ENCODE measurements around the gene FOXL3.
"Not testable (repeated sequence)": the region's sequence is repeated elsewhere in the genome, so short reads cannot be mapped to it uniquely, and the experiment has no call there.

The FOXL3 gene

DNA sequence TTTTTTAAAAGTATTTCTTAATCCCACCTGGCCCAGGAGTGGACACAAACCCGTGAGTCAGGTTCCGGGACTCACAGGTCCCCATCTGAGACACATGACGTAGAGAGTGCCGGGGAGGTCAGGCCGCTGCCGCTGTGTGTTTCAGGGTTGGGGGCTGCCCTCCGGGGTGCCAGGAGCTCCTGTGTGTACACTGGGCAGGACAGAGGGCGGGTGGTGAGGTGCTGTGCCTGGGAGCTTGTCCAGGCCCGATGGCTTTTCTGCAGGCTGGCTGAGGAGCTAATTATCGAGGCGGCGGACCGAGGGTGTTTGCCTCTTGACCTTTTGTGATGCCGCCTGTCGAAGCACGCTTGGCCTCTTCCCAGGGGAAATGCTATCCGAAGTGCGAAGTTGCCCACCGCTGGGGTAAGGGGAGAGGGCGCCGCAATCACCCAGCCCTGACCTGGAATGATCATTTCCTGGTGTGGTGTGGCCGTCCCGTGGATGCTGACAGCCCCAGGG is 42.1 kb downstream of the FOXL3 start:
- intact Hi-C loops (cut with DNase I; ENCODE audit: low total_unique reads), result loop anchor here (5.0 to 10.0 kb wide), 3 partner anchors 153 to 305 kb away; partner anchors contain the start of gene PDGFA
- DNase-seq, result no peak
- TF ChIP-seq, protein P1, sequence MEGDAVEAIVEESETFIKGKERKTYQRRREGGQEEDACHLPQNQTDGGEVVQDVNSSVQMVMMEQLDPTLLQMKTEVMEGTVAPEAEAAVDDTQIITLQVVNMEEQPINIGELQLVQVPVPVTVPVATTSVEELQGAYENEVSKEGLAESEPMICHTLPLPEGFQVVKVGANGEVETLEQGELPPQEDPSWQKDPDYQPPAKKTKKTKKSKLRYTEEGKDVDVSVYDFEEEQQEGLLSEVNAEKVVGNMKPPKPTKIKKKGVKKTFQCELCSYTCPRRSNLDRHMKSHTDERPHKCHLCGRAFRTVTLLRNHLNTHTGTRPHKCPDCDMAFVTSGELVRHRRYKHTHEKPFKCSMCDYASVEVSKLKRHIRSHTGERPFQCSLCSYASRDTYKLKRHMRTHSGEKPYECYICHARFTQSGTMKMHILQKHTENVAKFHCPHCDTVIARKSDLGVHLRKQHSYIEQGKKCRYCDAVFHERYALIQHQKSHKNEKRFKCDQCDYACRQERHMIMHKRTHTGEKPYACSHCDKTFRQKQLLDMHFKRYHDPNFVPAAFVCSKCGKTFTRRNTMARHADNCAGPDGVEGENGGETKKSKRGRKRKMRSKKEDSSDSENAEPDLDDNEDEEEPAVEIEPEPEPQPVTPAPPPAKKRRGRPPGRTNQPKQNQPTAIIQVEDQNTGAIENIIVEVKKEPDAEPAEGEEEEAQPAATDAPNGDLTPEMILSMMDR (IDR thresholded peaks at IDR 0.05), result no peak
- Histone ChIP-seq H3K4me3 (no peak overlapping the region), H3K36me3 (no peaks in the 10 kb centered on the region), H3K27ac (no peak overlapping the region), H3K27me3 (peaks cover 0 to 3% of the 10 kb centered on the region in 2 donors), H3K9me3 (no peaks in the 10 kb centered on the region), H3K4me1 (peaks cover 8 to 18% (median 13%) of the 10 kb centered on the region in 4 donors)

GRCh38 chr7:332646-333392 is 42.8 kb downstream of the FOXL3 start:
- TF ChIP-seq, protein P1 (IDR thresholded peaks at IDR 0.05), result peak; percentile 86 to 88
- Histone ChIP-seq H3K4me3 (peak overlapping the region; percentile 37 to 47), H3K27ac (peak overlapping the region; percentile 37 to 42), H3K27me3 (peaks cover 0 to 3% of the 10 kb centered on the region in 2 donors), H3K4me1 (peaks cover 8 to 18% (median 13%) of the 10 kb centered on the region in 4 donors), H3K9me3 (no peaks in the 10 kb centered on the region), H3K36me3 (no peaks in the 10 kb centered on the region)
- peak in 1 of 2 donors; percentile 83 for DNase-seq
- intact Hi-C loops (cut with DNase I; ENCODE audit: low total_unique reads), result loop anchor here (5.0 to 10.0 kb wide), 3 partner anchors 152 to 304 kb away; partner anchors contain the start of gene PDGFA

GRCh38 chr7:333393-333764 is 43.4 kb downstream of the FOXL3 start:
- Histone ChIP-seq H3K36me3 (no peaks in the 10 kb centered on the region), H3K9me3 (no peaks in the 10 kb centered on the region), H3K4me1 (peaks cover 8 to 18% (median 13%) of the 10 kb centered on the region in 4 donors), H3K27me3 (peaks cover 0 to under 1% of the 10 kb centered on the region in 2 donors), H3K27ac (peak overlapping the region in 1 of 2 donors; percentile 37), H3K4me3 (peak overlapping the region; percentile 37 to 47)
- DNase-seq, result no peak
- TF ChIP-seq, protein P1 (IDR thresholded peaks at IDR 0.05), result no peak
- intact Hi-C loops (cut with DNase I; ENCODE audit: low total_unique reads), result loop anchor here (5.0 to 10.0 kb wide), 3 partner anchors 151 to 304 kb away; partner anchors contain the start of gene PDGFA

GRCh38 chr7:334618-335357 is 44.8 kb downstream of the FOXL3 start:
- TF ChIP-seq, protein P1 (IDR thresholded peaks at IDR 0.05), result no peak
- no peak for DNase-seq
- H3K4me3 ChIP-seq, result no peak overlapping the region
- no peaks in the 10 kb centered on the region for H3K27me3 ChIP-seq
- H3K9me3 ChIP-seq, result no peaks in the 10 kb centered on the region
- H3K36me3 ChIP-seq, result no peaks in the 10 kb centered on the region
- no peak overlapping the region for H3K27ac ChIP-seq
- intact Hi-C loops (cut with DNase I; ENCODE audit: low total_unique reads), result loop anchor here (5.0 to 10.0 kb wide), 3 partner anchors 150 to 303 kb away; partner anchors contain the start of gene PDGFA
- H3K4me1 ChIP-seq, result peaks cover 8 to 18% (median 13%) of the 10 kb centered on the region in 4 donors

DNA sequence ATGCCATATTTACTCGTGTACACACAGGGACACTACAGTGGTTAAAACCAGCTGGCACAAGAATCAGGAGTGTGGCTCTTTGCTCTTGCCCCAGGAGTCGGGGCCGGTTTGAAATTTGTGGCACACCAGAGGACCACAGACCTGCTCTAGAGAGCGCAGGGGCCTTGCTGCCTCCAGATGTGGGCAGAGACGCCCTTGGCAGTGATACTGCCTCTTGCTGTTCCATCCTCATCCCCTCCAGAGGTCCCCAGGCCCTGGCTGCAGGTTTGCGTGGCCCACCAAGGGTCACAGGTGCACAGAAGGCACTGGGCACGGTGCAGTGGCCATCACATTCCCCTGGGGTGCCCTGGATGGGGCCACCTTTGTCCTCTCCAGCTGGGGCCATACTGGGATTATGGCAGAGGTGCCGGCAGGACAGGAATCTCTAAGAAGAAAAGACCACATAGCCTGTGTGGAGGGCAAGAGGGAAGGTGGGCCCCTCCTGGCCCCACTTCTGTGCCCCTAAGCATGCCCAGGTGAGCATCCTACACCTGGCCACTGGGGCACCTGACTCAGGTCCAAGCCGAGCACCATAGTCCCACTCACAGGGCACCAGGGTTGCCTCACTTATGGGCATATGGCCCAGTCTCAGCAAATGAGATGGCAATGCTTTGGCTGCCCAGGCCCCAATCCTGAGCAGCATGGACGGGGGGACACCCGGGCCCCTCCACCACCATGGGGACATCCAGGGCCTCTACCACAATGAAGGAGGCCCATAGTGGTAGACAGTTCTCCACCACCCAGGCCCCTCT is 45.6 kb downstream of the FOXL3 start:
- H3K36me3 ChIP-seq, result no peaks in the 10 kb centered on the region
- intact Hi-C loops (cut with DNase I; ENCODE audit: low total_unique reads), result loop anchor here (10.0 kb wide), 2 partner anchors 149 to 179 kb away; partner anchors contain the start of gene PDGFA
- peaks cover 8 to 18% (median 13%) of the 10 kb centered on the region in 4 donors for H3K4me1 ChIP-seq
- H3K27ac ChIP-seq, result no peak overlapping the region
- H3K27me3 ChIP-seq, result no peaks in the 10 kb centered on the region
- no peak overlapping the region for H3K4me3 ChIP-seq
- H3K9me3 ChIP-seq, result no peaks in the 10 kb centered on the region
- TF ChIP-seq, protein P1 (IDR thresholded peaks at IDR 0.05), result no peak
- DNase-seq, result no peak

- intact Hi-C loops (cut with DNase I; ENCODE audit: low total_unique reads), result loop anchor here (10.0 kb wide), 2 partner anchors 149 to 179 kb away; partner anchors contain the start of gene PDGFA
These were observed 46.2 kb downstream of the FOXL3 start for GRCh38 chr7:336149-336533.

More at GRCh38 chr7:336149-336533, 46.2 kb downstream of the FOXL3 start:
- H3K36me3 ChIP-seq, H3K9me3 ChIP-seq, H3K27me3 ChIP-seq, DNase-seq, H3K4me3 ChIP-seq, H3K27ac ChIP-seq: not testable (repeated sequence)
- H3K4me1 ChIP-seq, result peaks cover 8 to 18% (median 13%) of the 10 kb centered on the region in 4 donors

Measured in tibial artery (tissue), 4 donors.